ENCODE measurements around the gene ARHGAP24.

ARHGAP24 gene

DNA sequence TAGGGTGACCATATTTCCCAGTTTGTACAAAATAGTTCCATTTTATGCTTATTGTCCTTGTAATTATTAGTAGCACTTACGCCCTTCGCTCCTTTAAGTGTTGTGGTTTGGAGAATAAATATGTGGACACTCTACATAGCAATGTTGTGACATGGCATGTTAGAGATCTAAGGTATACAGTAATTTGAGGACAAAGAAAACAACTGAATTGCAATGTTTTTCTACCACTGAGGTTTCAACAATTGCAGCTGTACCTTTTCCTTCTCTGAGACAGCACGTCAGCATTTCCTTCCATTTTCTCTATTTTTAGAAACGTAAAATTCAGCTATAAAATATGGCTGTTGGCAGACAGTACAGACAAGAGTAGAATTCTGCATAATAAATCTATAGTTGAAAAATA is 561.8 kb downstream of the ARHGAP24 start:
- DNase-seq, result no peak

GRCh38 chr4:86038037-86038436 is 563.1 kb downstream of the ARHGAP24 start:
- DNase-seq, result no peak

- DNase-seq, result no peak
Measured at GRCh38 chr4:86043755-86044592, 569.0 kb downstream of the ARHGAP24 start.

- DNase-seq, result no peak
Measured at GRCh38 chr4:86044593-86044985, 569.6 kb downstream of the ARHGAP24 start.

DNA sequence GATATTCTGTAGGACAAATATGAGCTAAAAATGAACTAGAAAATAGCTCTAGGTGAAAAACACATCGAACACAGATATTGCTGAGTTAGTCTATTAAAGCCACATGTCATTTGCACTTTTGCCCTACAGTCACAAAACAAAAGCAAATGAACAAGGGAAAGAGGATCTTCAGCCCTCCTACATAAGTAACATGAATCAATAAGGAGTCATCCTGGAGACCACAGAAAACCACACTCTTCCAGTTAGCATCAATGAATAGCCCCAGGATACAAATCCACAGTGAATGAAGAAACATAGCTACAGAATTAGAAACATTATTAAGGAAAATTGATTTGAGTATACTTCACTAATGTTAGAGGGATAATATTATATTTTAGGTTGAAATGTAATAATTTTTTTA is 573.5 kb downstream of the ARHGAP24 start:
- DNase-seq, result no peak

GRCh38 chr4:86050496-86050895 is 575.5 kb downstream of the ARHGAP24 start:
- no peak for DNase-seq

All from effector CD8-positive, alpha-beta T cell (primary cell).